GM19455 (cell line): Measurements from ENCODE around the gene GJB4.
"Not testable (repeated sequence)": the region's sequence is repeated elsewhere in the genome, so short reads cannot be mapped to it uniquely, and the experiment has no call there.

Source experiments
- ATAC-seq: cut with Tn5 transposase; IDR thresholded peaks from one replicate; pipeline ENCODE4 v1.9.1; 2021; ENCODE audit not compliant: unreplicated experiment

GJB4 gene

DNA sequence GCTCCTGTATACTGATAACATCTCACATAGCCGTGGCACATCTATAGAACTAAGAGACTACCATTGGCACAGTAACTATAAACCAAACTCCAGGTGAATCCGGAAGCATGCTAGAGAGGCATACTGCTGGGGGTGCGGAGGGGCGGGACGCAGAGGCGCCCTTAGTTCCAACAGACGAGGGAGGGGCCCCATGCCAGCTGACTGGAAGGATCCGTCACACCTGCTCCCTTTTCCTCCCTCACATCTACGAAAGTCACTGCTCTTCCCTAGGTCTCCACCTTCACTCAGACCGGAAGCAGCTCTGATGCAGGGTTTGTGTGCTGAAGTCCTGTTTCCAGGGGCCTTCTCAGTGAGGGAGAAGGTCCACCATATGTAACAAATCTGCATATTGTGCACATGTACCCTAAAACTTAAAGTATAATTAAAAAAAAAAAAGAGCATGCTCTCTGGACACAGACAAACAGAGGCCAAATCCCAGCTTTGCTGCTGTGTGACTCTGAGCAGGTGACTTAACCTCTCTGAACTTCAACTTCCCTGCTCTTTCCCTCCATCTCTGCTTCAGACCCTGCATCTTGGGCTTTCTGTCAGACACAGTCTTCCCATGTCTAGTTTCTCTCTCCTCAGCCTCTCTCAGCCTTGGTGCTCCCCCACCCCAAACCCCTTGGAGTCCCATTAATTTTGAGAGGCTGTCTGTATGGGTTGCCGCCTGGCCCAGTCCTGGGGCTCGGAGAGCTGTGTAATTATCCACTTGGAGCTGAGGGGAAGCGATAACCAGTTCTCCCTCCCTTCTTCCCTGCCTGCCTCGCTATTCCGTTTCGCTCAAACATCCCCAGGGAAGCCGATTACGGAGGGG is 12.5 kb upstream of the GJB4 start:
- no peak for ATAC-seq

DNA sequence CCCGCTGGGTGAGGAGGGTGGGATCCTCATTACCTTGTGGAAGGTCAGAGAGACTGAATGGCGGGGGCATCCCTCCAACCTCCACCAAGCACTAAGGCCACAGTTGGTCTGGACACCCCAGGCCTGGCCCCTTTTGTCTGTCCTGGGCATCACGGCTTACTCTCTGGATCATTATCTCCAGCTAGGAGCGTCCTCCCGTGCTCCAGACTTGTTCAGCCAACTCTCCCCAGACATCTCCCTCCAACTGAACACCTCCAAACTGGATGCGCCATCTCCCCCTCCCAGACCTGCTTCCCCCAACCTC is 11.9 kb upstream of the GJB4 start:
- no peak for ATAC-seq

DNA sequence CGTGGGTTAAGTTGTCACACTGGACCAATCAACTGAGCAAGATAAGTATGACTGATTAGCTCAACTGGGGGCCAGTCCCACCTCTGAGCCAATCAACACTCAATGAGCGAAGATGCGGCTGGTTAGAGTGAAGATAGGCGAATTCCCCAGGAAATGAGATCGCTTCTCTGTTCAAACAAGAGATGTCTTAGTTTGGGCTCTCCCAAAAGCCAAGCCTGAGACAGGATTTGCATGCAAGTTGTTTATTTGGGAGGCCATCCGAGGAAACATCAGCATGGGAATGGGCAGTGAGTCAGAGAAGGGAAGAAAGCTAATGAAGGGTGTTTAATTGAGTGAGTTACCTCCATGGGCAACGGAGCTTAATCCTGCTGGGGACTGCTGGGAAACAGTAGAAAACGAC is 9.5 kb upstream of the GJB4 start:
- ATAC-seq: no peak

DNA sequence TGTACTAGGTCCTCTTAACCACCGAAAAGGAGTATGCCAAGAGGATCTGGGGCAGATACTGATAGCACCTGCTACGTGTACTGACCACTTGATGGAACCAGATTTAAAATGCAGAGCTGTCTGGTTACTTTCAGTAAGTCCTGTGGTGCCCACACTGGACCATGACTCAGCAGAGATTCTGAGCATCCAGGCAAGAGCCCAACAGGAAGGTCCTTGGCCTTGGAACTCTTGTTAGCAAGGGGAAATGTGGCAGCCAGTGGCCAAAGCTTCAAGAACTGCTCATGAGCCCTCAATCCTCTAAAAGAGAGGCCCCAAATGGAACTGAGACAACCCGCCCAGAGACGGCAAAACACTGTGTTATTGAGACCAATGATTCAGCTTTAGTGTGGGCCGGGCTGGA is 8.9 kb upstream of the GJB4 start:
- no peak for ATAC-seq

DNA sequence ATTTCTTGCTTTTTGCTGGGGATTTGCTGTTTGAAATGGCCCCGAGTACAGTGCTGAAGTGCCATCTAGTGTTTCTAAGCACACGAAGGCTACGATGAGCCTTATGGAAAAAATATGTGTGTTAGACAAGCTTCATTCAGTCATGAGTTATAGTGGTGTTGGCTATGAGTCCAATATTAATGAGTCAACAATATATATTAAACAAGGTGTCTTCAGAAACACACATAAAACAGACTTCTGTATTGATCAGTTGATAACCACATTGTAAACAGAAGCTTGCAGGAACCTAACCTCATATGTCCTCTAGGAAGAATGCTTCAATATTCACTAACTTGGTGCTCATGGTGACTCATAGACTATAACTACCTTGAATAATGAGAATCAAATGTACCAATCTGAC is 6.4 kb upstream of the GJB4 start:
- ATAC-seq: no peak

DNA sequence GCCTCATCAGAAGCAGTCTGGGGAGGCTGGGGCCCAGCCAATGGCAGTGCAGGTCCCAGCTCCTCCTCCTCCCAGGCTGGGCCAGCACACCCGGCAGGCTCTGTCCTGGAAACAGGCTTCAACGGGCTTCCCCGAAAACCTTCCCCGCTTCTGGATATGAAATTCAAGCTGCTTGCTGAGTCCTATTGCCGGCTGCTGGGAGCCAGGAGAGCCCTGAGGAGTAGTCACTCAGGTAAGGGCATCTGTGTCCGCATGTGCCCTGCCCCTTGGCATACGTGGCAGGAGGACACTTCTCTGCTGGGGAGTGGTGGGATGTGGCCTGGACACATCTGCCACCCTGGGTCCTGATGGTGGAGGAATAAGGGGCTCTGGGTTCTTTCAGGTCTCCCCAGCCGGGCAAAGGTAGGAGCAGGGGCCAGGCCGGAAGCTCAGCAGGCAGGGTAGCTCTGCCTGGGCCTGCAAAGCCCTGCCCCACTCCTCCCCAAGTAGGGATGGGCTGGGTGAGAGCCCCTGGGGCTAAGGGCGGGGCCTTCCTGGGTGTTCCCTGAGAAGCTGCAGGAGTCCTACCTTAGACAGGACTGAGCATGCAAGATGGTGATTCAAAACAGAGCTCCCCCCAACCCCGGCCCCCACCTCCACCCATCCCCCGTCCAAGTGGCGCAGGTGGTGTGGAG is 4.4 kb upstream of the GJB4 start, which contains the start of gene GJB5:
TSS of gene GJB5 (plus strand) at position 84 of the 674 bp plus-strand sequence. CDS start 2,284 bp downstream, outside the sequence.
- ATAC-seq: no peak

DNA sequence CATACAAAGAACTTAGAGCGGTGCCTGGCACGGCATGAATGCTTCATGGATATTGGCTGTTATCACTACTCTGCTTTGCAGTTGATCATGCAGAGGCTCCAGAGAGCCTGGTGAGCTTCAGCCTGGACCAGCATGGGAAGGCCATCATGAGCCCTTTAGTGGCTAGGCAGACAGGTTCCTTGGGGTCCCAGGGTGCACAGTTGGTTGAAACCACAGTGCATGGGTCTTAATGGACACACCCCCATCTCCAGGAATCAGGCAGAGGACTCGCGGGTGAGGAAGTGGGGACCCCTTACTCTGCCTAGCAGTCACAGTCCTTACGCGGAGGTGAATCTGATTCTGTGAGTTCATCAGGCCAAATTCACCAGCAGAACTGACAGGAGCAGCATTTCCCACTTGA is 3.6 kb upstream of the GJB4 start:
- ATAC-seq: no peak

DNA sequence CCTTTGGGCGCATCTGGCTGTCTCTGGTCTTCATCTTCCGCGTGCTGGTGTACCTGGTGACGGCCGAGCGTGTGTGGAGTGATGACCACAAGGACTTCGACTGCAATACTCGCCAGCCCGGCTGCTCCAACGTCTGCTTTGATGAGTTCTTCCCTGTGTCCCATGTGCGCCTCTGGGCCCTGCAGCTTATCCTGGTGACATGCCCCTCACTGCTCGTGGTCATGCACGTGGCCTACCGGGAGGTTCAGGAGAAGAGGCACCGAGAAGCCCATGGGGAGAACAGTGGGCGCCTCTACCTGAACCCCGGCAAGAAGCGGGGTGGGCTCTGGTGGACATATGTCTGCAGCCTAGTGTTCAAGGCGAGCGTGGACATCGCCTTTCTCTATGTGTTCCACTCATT is 2.2 kb upstream of the GJB4 start:
- no peak for ATAC-seq

DNA sequence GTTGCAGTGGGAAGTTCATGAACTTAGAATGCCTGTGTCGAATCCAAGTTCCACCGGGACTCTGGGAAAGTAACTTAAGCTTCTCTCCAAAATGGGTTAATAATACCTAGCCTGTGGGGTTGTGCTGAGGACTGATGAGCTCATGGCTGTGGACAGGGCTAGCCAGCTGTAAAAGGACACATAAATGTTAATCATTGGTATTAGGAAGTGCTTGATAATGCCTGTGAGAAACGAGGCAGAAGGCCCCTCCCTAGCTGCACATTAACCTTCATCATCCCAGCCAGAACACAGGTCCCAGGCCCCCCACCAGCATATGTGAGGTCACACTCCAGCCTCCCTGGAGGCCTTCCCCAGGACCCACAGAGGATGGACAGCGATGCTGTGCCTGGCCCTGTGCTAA is 789 bp upstream of the GJB4 start:
- ATAC-seq: no peak

DNA sequence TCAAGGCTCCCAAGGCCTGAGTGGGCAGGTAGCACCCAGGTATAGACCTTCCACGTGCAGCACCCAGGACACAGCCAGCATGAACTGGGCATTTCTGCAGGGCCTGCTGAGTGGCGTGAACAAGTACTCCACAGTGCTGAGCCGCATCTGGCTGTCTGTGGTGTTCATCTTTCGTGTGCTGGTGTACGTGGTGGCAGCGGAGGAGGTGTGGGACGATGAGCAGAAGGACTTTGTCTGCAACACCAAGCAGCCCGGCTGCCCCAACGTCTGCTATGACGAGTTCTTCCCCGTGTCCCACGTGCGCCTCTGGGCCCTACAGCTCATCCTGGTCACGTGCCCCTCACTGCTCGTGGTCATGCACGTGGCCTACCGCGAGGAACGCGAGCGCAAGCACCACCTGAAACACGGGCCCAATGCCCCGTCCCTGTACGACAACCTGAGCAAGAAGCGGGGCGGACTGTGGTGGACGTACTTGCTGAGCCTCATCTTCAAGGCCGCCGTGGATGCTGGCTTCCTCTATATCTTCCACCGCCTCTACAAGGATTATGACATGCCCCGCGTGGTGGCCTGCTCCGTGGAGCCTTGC is 1.7 kb downstream of the GJB4 start:
- ATAC-seq: no peak

DNA sequence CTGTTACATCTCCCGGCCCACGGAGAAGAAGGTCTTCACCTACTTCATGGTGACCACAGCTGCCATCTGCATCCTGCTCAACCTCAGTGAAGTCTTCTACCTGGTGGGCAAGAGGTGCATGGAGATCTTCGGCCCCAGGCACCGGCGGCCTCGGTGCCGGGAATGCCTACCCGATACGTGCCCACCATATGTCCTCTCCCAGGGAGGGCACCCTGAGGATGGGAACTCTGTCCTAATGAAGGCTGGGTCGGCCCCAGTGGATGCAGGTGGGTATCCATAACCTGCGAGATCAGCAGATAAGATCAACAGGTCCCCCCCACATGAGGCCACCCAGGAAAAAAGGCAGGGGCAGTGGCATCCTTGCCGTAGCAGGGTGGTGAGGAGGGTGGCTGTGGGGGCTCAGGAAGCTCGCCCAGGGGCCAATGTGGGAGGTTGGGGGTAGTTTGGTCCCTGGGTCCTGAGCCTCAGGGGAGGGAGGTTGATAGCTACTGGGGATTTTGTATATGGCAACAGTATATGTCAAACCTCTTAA is 2.3 kb downstream of the GJB4 start:
- ATAC-seq: no peak

DNA sequence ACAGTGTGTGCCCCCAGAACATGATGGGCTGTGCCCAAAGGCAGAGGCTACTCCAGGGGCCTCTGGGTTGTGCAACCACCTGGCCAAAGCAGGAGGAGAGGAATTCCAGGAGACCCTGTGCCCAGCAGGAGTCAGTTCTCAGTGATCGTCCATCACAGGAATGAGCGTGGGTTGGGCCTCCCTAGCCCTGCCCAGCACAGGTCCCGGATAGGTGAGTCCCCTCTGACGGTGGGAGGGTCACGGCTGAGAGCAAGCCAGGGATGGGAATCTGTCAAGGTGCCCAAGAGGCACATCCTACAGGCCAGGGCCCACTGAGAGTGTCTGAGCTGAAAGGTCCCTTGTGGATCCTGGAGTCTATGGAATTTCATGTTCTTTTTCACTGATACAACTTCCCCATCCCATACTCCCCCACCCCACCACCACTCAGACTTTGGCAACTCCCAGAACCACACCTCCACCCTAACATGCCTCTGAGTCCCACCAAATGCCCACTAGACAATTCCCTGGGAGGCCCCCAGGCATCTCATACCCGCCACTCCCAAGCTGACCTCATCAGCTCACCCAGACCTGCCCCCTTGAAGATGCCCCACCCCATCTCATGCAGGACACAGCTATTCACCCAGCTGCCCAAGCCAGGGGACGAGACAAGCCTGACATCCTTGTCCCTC is 3.1 kb downstream of the GJB4 start:
- ATAC-seq: no peak

DNA sequence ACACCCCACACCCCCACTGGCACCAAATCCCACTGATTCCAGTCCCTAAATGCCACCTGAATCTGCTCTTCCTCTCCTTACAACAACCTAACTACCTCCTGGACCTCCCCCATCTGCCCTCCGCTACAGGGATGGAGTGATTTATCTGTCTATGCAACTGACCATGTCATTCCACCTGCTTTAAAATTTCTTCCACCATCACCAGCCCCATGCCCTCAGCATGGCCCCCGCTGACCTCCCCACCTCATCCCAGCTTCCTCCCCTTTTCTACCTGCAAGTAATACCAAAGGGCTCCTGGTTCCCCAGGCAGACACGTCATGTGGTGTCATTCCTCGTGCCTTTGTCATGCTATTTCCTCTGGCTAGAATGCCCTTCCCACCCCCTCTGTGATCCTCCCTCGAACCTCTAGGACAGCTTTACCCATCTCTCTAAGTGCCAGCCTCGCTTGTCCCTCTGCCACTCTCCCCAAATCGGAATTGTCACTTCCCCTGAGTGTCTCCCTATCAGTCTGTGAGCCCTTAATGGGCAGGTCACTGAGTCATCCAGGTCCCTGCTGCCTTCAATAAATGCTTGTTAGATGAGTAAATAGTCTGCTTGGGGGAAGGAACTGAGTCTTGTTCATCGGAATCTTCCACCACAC is 3.7 kb downstream of the GJB4 start:
- ATAC-seq: no peak

DNA sequence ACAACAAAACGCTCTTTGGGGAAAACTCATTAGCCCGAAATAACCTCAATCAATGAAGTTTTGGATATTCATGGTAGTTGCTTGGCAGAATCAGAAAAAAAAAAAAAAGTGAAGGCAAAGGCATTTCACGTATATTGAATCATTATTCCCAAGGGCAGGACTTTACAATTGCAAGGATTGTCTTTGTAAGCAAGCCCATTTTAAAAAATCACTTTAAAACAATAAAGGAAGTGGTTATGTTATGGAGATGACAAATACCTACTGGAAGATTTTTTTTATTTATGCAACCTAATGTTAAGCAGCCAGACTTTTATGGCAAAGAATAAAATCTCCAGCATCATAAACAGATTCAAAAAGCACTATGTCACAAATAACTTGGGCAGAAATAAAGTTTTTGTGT is 9.3 kb downstream of the GJB4 start:
- no peak for ATAC-seq

DNA sequence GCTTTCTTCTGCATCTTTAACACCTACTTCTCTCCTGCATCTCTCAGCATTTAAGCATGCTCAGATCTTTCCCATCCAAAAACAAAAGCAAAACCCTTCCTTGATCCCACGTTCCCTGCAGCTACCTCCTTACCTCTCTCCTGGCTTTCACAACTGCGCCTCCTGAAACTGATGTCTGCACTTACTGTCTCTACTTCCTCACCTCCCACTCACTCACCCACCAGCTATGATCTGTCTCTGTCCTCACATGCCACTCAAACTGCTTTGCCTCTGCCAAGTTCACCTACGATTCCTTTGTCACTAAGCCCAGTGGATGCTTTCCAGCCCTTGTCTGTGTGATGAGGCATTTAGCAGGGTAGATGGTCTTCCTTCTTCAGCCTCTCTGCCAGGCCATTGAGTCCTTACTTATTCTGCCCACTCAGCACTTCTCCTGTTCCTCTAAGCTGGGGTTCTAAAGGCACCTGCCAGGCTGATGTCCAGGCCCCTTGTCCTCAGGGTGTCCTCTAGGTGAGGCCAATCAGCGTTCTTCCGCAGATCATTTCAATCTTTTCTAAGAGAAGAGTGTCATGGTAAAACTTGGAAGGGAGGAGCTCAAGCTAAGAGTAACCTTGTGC is 11.5 kb downstream of the GJB4 start:
- no peak for ATAC-seq

DNA sequence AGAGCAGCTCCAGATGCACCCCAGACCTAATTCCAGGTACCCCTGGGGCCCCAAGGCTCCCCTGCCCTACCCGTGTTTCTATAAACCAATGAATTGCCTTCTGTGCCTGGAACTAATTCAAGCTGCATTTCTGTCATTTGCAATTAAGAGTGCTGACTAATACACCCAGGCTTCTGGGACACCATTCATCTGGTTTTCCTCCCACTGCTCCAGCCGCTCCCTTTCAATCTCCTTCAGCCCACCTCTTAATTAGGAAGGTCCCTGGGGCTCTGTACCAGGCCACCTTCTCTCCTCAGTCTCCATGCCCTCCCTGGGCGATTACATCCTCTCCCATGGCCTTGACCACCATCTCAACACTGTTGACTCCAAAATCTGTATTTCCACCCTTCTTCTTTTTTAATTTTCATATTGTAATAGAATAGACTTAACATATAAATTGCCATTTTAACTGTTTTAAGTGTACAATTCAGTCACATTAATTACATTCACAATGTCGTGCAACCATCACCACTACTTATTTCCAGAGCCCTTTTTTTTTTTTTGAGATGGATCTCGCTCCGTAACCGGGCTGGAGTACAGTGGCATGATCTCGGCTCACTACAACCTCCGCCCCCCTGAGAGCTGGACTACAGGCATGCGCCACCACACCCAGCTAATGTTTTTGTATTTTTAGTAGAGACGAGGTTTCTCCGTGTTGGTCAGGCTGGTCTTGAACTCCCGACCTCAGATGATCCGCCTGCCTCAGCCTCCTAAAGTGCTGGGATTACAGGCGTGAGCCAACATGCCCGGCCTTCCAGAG is 12.2 kb downstream of the GJB4 start:
- no peak for ATAC-seq

DNA sequence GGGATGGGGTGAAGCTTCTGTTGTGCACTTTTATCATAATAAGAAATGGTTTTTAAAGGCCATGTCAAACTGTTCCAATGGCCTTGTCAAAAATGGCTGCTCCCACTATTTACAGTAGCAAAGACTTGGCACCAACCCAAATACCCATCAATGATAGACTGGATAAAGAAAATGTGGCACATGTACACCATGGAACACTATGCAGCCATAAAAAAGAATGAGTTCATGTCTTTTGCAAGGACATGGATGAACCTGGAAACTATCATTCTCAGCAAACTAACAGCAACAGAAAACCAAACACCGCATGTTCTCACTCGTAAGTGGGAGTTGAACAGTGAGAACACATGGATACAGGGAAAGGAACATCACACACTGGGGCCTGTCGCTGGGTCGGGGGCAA is 13.6 kb downstream of the GJB4 start:
- ATAC-seq: not testable (repeated sequence)

DNA sequence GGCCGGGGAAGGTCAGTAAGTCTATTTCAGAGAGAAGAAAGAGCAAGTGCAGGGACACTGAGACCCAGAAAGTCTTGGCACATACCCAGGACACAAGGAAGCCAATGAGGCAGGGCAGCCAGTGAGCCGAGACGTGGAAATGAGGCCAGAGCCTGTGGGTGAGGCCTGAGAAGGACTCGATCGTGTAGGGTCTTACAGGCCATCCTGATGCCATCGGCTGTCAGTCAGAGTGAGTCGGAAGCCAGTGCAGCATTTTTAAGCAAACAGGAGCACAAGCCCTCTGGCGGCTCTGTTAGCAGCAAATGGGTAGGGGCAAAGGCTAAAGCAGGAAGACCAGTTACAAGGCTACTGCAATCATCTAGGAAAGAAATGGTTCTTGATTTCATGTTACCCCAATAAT is 15.4 kb downstream of the GJB4 start:
- no peak for ATAC-seq

DNA sequence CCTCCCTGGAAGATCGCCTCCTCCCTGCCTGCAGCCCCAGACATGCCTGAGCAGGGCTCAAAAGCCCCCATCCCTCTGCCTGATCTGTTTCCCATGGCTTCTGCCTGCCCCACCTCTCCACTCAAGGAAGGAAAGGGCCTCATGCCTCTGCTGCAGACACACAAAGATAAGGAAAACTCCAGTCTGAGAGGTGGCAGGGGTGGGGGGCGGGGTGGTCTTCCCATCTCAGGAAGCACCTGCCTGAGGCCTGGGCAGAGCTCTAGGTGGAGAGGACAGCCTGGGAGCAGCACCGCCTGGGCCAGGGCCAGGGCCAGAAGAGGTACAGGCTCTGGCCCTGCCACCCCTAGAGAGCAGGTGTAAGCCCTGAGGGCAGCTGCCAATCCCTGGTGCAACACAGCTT is 17.4 kb downstream of the GJB4 start:
- no peak for ATAC-seq
